ENCODE data around the gene MFAP4.
A peak's percentile ranks its signal among the peaks of the same experiment; 100 is the strongest.

Gene MFAP4

GRCh38 chr17:19386051-19386929, 700 bp downstream of the MFAP4 start:
- TF ChIP-seq POLR2AphosphoS5 (IDR thresholded peaks at IDR 0.05; ENCODE audit: borderline replicate concordance, low read depth, low read length) (no peak), EZH2 (IDR thresholded peaks at IDR 0.05) (no peak), FOXP2 (optimal IDR thresholded peaks at IDR 0.05; ENCODE audit: control extremely low read depth, extremely low read length, insufficient read depth) (no peak)
- peak overlapping the region; percentile 82 for H3K27ac ChIP-seq
- no peak for DNase-seq (ENCODE audit: low read depth, low spot score)
- no peaks in the 10 kb centered on the region for H3K9me3 ChIP-seq (ENCODE audit: low read depth, low read length)
- peak overlapping the region; percentile 75 for H3K9ac ChIP-seq (ENCODE audit: insufficient read length)
- peaks cover 38% of the 10 kb centered on the region for H3K36me3 ChIP-seq (ENCODE audit: insufficient read depth, low read length)
- H3K4me3 ChIP-seq, result peak overlapping the region; percentile 84

- Histone ChIP-seq H3K9ac (ENCODE audit: insufficient read length) (peak overlapping the region; percentile 15), H3K4me3 (peak overlapping the region; percentile 84), H3K9me3 (ENCODE audit: low read depth, low read length) (no peaks in the 10 kb centered on the region), H3K27ac (peak overlapping the region; percentile 82), H3K36me3 (ENCODE audit: insufficient read depth, low read length) (peaks cover 46% of the 10 kb centered on the region)
- no peak for DNase-seq (ENCODE audit: low read depth, low spot score)
- no peak for TF ChIP-seq FOXP2 (optimal IDR thresholded peaks at IDR 0.05; ENCODE audit: control extremely low read depth, extremely low read length, insufficient read depth)
- no peak for TF ChIP-seq EZH2 (IDR thresholded peaks at IDR 0.05)
- TF ChIP-seq POLR2AphosphoS5 (IDR thresholded peaks at IDR 0.05; ENCODE audit: borderline replicate concordance, low read depth, low read length), result no peak
Observed at GRCh38 chr17:19385521-19385983, 1.4 kb downstream of the MFAP4 start.

DNA sequence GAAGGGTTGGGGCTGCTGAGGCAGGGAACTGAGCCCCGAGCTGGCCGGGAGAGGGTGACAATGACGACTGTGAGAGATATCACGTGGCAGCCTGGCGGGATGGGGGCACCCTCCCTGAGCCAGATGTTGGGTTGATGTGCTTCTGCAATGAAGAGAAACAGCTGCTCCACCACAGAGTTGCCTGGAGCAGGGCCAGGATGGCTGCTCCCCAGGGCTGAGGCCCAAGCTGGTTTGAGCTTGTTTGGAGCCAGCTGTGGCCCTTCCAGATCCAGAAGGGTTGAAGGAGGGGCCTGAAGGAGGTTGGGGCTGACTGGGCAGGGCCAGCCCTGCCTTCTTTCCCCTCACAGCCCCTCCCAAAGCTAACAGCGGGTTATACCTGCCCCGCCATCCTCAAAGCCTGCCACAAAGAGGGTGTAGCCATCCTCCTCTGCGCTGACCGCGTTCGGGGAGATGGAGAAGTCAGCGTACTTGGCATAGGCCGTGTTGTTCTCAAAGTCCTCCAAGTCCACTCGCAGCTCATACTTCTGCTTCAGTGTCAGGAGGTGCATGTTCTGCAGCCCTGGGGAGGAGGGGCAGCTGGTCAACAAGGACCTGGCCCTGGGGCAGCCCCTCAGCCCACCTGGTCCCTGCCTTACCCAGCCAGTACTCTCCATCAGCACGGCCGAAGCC, 2.1 kb downstream of the MFAP4 start:
- H3K9ac ChIP-seq (ENCODE audit: insufficient read length), result peak overlapping the region; percentile 37
- peaks cover 53% of the 10 kb centered on the region for H3K36me3 ChIP-seq (ENCODE audit: insufficient read depth, low read length)
- peak overlapping the region; percentile 84 for H3K4me3 ChIP-seq
- H3K9me3 ChIP-seq (ENCODE audit: low read depth, low read length), result no peaks in the 10 kb centered on the region
- TF ChIP-seq FOXP2 (optimal IDR thresholded peaks at IDR 0.05; ENCODE audit: control extremely low read depth, extremely low read length, insufficient read depth) (no peak), POLR2AphosphoS5 (IDR thresholded peaks at IDR 0.05; ENCODE audit: borderline replicate concordance, low read depth, low read length) (peak; percentile 56), EZH2 (IDR thresholded peaks at IDR 0.05) (no peak)
- peak overlapping the region; percentile 94 for H3K27ac ChIP-seq
- peak; percentile 44 for DNase-seq (ENCODE audit: low read depth, low spot score)

- TF ChIP-seq FOXP2 (optimal IDR thresholded peaks at IDR 0.05; ENCODE audit: control extremely low read depth, extremely low read length, insufficient read depth) (no peak), POLR2AphosphoS5 (IDR thresholded peaks at IDR 0.05; ENCODE audit: borderline replicate concordance, low read depth, low read length) (no peak), EZH2 (IDR thresholded peaks at IDR 0.05) (no peak)
- Histone ChIP-seq H3K9ac (ENCODE audit: insufficient read length) (peak overlapping the region; percentile 37), H3K4me3 (peak overlapping the region; percentile 84), H3K36me3 (ENCODE audit: insufficient read depth, low read length) (peaks cover 58% of the 10 kb centered on the region), H3K9me3 (ENCODE audit: low read depth, low read length) (no peaks in the 10 kb centered on the region), H3K27ac (peak overlapping the region; percentile 94)
- no peak for DNase-seq (ENCODE audit: low read depth, low spot score)
Observed at GRCh38 chr17:19383681-19384470, 3.1 kb downstream of the MFAP4 start.

- Histone ChIP-seq H3K9me3 (ENCODE audit: low read depth, low read length) (no peaks in the 10 kb centered on the region), H3K9ac (ENCODE audit: insufficient read length) (no peak overlapping the region), H3K27ac (peak overlapping the region; percentile 94; the same call in 1 of the 2 replicates), H3K36me3 (ENCODE audit: insufficient read depth, low read length) (peaks cover 58% of the 10 kb centered on the region), H3K4me3 (no peak overlapping the region)
- no peak for DNase-seq (ENCODE audit: low read depth, low spot score)
- TF ChIP-seq FOXP2 (optimal IDR thresholded peaks at IDR 0.05; ENCODE audit: control extremely low read depth, extremely low read length, insufficient read depth) (peak; percentile 8), EZH2 (IDR thresholded peaks at IDR 0.05) (no peak), POLR2AphosphoS5 (IDR thresholded peaks at IDR 0.05; ENCODE audit: borderline replicate concordance, low read depth, low read length) (no peak; the same call in none of the 2 replicates)
Observed at GRCh38 chr17:19382531-19383444, 4.2 kb downstream of the MFAP4 start.

DNA sequence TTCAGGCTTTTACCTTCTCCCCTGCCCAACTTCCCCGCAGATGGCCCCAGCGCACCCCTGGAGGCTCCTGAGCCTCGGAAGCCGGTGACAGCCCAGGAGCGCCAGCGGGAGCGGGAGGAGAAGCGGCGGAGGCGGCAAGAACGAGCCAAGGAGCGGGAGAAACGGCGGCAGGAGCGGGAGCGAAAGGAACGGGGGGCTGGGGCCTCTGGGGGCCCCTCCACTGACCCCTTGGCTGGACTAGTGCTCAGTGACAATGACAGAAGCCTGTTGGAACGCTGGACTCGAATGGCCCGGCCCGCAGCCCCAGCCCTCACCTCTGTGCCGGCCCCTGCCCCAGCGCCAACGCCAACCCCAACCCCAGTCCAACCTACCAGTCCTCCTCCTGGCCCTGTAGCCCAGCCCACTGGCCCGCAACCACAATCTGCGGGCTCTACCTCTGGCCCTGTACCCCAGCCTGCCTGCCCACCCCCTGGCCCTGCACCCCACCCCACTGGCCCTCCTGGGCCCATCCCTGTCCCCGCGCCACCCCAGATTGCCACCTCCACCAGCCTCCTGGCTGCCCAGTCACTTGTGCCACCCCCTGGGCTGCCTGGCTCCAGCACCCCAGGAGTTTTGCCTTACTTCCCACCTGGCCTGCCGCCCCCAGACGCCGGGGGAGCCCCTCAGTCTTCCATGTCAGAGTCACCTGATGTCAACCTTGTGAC, 5.1 kb downstream of the MFAP4 start:
- peak overlapping the region; percentile 71 for H3K27ac ChIP-seq
- TF ChIP-seq EZH2 (IDR thresholded peaks at IDR 0.05) (no peak), POLR2AphosphoS5 (IDR thresholded peaks at IDR 0.05; ENCODE audit: borderline replicate concordance, low read depth, low read length) (no peak)
- H3K36me3 ChIP-seq (ENCODE audit: insufficient read depth, low read length), result peaks cover 58% of the 10 kb centered on the region
- DNase-seq (ENCODE audit: low read depth, low spot score), result no peak
- no peak overlapping the region for H3K4me3 ChIP-seq
- H3K9me3 ChIP-seq (ENCODE audit: low read depth, low read length), result no peaks in the 10 kb centered on the region
- no peak overlapping the region for H3K9ac ChIP-seq (ENCODE audit: insufficient read length)

- TF ChIP-seq FOXP2 (optimal IDR thresholded peaks at IDR 0.05; ENCODE audit: control extremely low read depth, extremely low read length, insufficient read depth) (no peak), EZH2 (IDR thresholded peaks at IDR 0.05) (no peak), POLR2AphosphoS5 (IDR thresholded peaks at IDR 0.05; ENCODE audit: borderline replicate concordance, low read depth, low read length) (no peak)
- Histone ChIP-seq H3K36me3 (ENCODE audit: insufficient read depth, low read length) (peaks cover 56% of the 10 kb centered on the region), H3K4me3 (no peak overlapping the region), H3K9ac (ENCODE audit: insufficient read length) (no peak overlapping the region), H3K9me3 (ENCODE audit: low read depth, low read length) (no peaks in the 10 kb centered on the region), H3K27ac (no peak overlapping the region)
- no peak for DNase-seq (ENCODE audit: low read depth, low spot score)
Observed at GRCh38 chr17:19381361-19381740, 5.6 kb downstream of the MFAP4 start.
